Prostate gland (tissue), 2 donors: ENCODE measurements around the gene KCNIP3.

Source experiments
- CTCF ChIP-seq, 4 experiments: fragments of 200-600 bp in 2 of 4; fragments of 450-650 bp in 2 of 4; sonication (generic) in 2 of 4; IDR thresholded peaks; 1 replicate in 3 of 4; 2 replicates in 1 of 4; pipeline ENCODE4 v1.5.1; 2016 to 2019; ENCODE audit warnings: antibody characterized with exemption in 4 of 4, mild to moderate bottlenecking in 2 of 4, moderate library complexity in 2 of 4
- POLR2A ChIP-seq: fragments of 450-650 bp; IDR thresholded peaks from one replicate; pipeline ENCODE4 v1.6.1; 2016; ENCODE audit warnings: antibody characterized with exemption, mild to moderate bottlenecking
- POLR2AphosphoS5 ChIP-seq: sonication (generic); formaldehyde crosslinking; IDR thresholded peaks from one replicate; pipeline ENCODE4 v1.6.1; 2017; ENCODE audit warnings: antibody characterized with exemption

DNA sequence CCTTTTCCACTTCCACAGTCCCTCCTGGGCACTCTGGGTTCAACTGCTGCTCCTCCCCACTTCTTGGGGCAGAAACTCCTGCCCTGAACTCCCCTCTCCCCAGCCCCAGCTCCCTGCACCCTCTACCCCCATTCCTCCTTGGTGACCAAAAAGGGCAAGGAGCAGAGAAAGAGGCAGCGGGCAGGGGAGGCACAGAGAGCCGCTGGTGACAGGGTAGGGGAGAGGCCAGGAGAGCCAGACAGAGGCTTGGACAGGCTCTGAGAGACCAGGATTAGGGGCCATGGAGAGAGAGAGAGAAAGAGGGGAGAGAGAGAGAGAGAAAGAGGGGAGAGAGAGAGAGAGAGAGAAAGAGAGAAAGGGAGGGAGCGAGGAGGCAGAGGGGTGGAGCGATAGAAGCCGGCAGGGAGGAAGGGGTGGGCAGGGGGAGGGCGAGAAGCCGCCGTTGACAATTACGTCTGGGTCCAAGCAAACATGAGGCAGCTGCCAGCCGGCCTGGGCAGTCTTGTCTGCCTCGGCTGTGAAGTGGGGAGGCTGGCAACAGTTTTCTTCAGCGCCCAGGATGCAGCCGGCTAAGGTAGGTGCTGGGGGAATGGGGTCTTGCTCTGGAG lies at the start of gene KCNIP3:
- TF ChIP-seq POLR2AphosphoS5, result peak; percentile 44
- TF ChIP-seq CTCF (IDR thresholded peaks at IDR 0.05), result no peak
- TF ChIP-seq POLR2A, result peak; percentile 45
